ENCODE measurements around the gene TMCO2.

- TF ChIP-seq YY1 (IDR thresholded peaks at IDR 0.05; ENCODE audit: insufficient read depth, insufficient read length) (no peak), ZNF274 (IDR thresholded peaks at IDR 0.05; ENCODE audit: low read depth, low read length) (no peak)
Measured at GRCh38 chr1:40272653-40273213, 25.0 kb downstream of the TMCO2 start.

Data from NT2/D1 (cell line).